B cell (primary cell): ENCODE measurements around the gene CDH12.

ENCODE experiments used
- EZH2 ChIP-seq: IDR thresholded peaks from 2 replicates; pipeline ENCODE4 v1.6.1; 2012; ENCODE audit warnings: borderline replicate concordance, low read depth, mild to moderate bottlenecking, moderate library complexity, low read length; ENCODE audit not compliant: insufficient read depth, poor library complexity, severe bottlenecking
- TF ChIP-seq, protein P1 (sequence below): fragments of 200-600 bp; IDR thresholded peaks from one replicate; pipeline ENCODE4 v1.8.0; 2022; ENCODE audit warnings: antibody characterized with exemption, mild to moderate bottlenecking

DNA sequence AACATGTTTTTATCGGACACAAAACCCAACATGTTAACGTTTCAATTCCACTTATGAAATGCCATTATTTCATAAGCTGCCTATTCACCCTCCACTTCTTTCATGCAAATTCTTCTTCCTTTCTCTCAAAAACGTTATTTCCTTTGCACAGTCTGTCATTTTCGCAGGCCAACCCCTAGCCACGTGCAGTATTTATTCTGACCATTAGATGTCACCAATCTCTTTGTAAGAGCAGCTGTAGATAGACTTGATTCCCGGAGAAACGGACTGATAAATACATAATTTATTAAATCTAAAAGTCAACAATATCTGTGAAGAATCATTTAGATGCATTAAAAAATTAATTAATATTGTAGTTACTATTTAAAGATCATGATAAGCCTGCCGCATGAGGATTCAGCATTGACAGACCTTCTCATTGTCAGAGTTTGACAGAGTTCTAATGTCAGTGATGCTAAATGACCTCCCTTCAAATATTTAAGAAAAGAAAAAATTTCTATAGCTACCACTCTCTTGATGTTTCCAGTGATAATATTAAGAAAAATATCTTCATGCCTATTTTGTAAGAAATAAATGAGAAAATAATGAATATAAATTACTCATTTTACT lies 933.6 kb downstream of the CDH12 start:
- TF ChIP-seq, protein P1, sequence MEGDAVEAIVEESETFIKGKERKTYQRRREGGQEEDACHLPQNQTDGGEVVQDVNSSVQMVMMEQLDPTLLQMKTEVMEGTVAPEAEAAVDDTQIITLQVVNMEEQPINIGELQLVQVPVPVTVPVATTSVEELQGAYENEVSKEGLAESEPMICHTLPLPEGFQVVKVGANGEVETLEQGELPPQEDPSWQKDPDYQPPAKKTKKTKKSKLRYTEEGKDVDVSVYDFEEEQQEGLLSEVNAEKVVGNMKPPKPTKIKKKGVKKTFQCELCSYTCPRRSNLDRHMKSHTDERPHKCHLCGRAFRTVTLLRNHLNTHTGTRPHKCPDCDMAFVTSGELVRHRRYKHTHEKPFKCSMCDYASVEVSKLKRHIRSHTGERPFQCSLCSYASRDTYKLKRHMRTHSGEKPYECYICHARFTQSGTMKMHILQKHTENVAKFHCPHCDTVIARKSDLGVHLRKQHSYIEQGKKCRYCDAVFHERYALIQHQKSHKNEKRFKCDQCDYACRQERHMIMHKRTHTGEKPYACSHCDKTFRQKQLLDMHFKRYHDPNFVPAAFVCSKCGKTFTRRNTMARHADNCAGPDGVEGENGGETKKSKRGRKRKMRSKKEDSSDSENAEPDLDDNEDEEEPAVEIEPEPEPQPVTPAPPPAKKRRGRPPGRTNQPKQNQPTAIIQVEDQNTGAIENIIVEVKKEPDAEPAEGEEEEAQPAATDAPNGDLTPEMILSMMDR = peak; percentile 50
- no peak for TF ChIP-seq EZH2
